HepG2 (cell line): Measurements from ENCODE around the gene CERS4. TPM values are rescaled to one million over a fixed set of nuclear protein-coding genes. Genes with fewer than 3 reads are reported as not detected.
A peak's percentile ranks its signal among the peaks of the same experiment; 100 is the strongest.

Experiments used
- BHLHE40 ChIP-seq: IDR thresholded peaks from 2 replicates; pipeline ENCODE4 v1.6.1; 2011; ENCODE audit warnings: low read length, improper control_type of control experiment
- FOXA3 ChIP-seq: IDR thresholded peaks from 2 replicates; pipeline ENCODE4 v1.6.1; 2016; ENCODE audit warnings: missing genetic modification reagents, missing compliant biosample characterization
- HNF4A ChIP-seq: sonication (generic); formaldehyde crosslinking; IDR thresholded peaks from 2 replicates; pipeline ENCODE4 v1.4.0; 2020; ENCODE audit warnings: missing genetic modification reagents
- ISX ChIP-seq: sonication (generic); formaldehyde crosslinking; conservative IDR thresholded peaks from 2 replicates; pipeline ENCODE4 v1.5.0; 2020; ENCODE audit warnings: missing genetic modification reagents
- MED1 ChIP-seq: sonication (generic); formaldehyde crosslinking; IDR thresholded peaks from 2 replicates; pipeline ENCODE4 v1.4.0; 2020; ENCODE audit warnings: missing genetic modification reagents
- NFE2L2 ChIP-seq: fragments of 150-350 bp; IDR thresholded peaks from 2 replicates; pipeline ENCODE4 v1.6.1; 2014; ENCODE audit warnings: low read length
- PAXIP1 ChIP-seq: sonication (generic); formaldehyde crosslinking; conservative IDR thresholded peaks from 2 replicates; pipeline ENCODE4 v1.4.0; 2020; ENCODE audit warnings: mild to moderate bottlenecking, missing genetic modification reagents, moderate library complexity
- SMYD3 ChIP-seq: sonication (generic); formaldehyde crosslinking; IDR thresholded peaks from 2 replicates; pipeline ENCODE4 v1.8.1; 2023; ENCODE audit warnings: mild to moderate bottlenecking, missing genetic modification reagents
- XBP1 ChIP-seq: sonication (generic); formaldehyde crosslinking; IDR thresholded peaks from 2 replicates; pipeline ENCODE4 v1.5.0; 2020; ENCODE audit warnings: missing genetic modification reagents
- ZHX1 ChIP-seq: sonication (generic); formaldehyde crosslinking; IDR thresholded peaks from 2 replicates; pipeline ENCODE4 v1.8.1; 2022; ENCODE audit warnings: low read depth, mild to moderate bottlenecking, missing genetic modification reagents
- ZNF670 ChIP-seq: sonication (generic); formaldehyde crosslinking; IDR thresholded peaks from 2 replicates; pipeline ENCODE4 v1.8.0; 2022; ENCODE audit warnings: mild to moderate bottlenecking, missing genetic modification reagents, borderline replicate concordance
- ZNF773 ChIP-seq: sonication (generic); formaldehyde crosslinking; IDR thresholded peaks from 2 replicates; pipeline ENCODE4 v1.4.0; 2020; ENCODE audit warnings: missing genetic modification reagents, borderline replicate concordance
- polyA plus RNA-seq, 8 experiments: library from polyadenylated mRNA; depleted of rRNA in 3 of 8; stranded (reverse) in 7 of 8; unstranded in 1 of 8; fragments of >200 nt; fragmentation: Illumina TruSeq in 4 of 8; extraction: Trizol in 4 of 8; gene quantifications; 2 replicates each; pipeline versions ENCODE4 v1.2.1 to v1.2.3, GENCODE V29; 2011 to 2016; ENCODE audit warnings: low read depth in 4 of 8, missing spikeins in 1 of 8, mixed read lengths in 1 of 8; ENCODE audit not compliant: insufficient read depth in 1 of 8
- total RNA-seq, 5 experiments: library from RNA; depleted of rRNA; stranded (reverse); fragments of >200 nt; fragmentation: Illumina TruSeq; extraction: Trizol; gene quantifications; 2 replicates each; pipeline ENCODE4 v1.2.3, GENCODE V29; 2016; ENCODE audit warnings: low read depth in 1 of 5
- TF ChIP-seq, protein P1 (sequence below): sonication (generic); formaldehyde crosslinking; conservative IDR thresholded peaks from 2 replicates; pipeline ENCODE4 v1.4.0; 2020; ENCODE audit warnings: missing genetic modification reagents
- TF ChIP-seq, protein P2 (sequence below): sonication (generic); formaldehyde crosslinking; IDR thresholded peaks from 2 replicates; pipeline ENCODE4 v1.8.0; 2023; ENCODE audit warnings: mild to moderate bottlenecking, missing genetic modification reagents
- TF ChIP-seq, protein P3 (sequence below): sonication (generic); formaldehyde crosslinking; IDR thresholded peaks from 2 replicates; pipeline ENCODE4 v1.4.0; 2020; ENCODE audit warnings: missing genetic modification reagents

Gene CERS4
- total and polyA plus RNA-seq, 2 of the 13 experiments (the other 11 are each of a cell fraction or from before 2014, with no cell fraction given) = 74.7 to 83.5 TPM

DNA sequence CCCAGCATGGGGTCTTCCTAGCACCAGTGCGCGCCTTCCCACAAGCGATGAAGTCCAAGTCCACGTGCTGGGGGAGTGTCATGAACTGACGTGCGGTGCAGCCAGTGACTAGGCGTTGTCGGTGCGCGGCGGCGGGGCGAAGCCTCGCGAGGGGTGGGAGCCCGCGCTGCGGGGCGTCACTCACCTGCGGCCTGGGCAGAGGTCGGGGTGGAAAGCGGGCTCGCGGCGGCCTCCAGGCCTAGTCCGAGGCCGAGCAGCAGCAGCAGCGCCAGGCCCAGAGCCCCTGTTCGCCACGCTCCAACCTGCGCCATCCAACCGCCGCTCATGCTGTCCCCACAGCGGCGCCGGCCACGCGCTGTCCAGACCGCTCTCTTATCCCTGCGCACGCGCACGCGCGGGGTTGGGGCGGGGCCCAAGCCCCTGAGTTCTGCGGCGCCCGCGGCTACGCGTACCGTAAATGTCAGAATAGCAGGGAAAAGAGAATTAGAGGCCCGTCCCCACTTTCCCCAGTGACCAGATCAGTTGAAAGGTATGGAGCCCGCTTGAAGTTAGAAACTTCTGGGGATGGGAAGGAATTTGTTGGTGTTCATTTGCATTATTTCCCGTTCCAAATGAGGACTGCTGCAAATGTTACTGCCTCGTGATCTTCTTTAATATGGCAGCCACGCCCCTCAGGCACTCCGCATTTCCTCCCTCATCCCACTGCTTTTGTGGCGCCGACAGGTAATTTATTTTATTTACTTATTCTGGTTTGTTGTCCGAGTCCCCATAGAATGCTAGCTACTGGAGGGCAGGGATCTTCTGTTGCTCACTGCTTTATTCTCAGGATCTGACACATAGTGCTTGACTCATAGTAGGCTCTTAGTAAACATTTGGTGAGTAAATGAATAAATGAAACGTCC lies 99.0 kb downstream of the CERS4 start, which contains the start of gene CD320 (continued):
- TF ChIP-seq BHLHE40 (peak; percentile 72), ZNF773 (CRISPR knock-in tag) (peak; percentile 95; the same call in 1 of the 2 replicates), ZHX1 (CRISPR knock-in tag) (peak; percentile 91; the same call in 1 of the 2 replicates), FOXA3 (CRISPR knock-in tag) (no peak), XBP1 (CRISPR knock-in tag) (0 out of 2 replicates have a peak, but pooled peaks have one; percentile 34), MED1 (CRISPR knock-in tag) (peak; percentile 85), NFE2L2 (0 out of 2 replicates have a peak, but pooled peaks have one; percentile 18), PAXIP1 (CRISPR knock-in tag) (no peak; the same call in none of the 2 replicates), ISX (peak; percentile 78), HNF4A (CRISPR knock-in tag) (peak; percentile 8; the same call in 1 of the 2 replicates), SMYD3 (CRISPR knock-in tag) (0 out of 2 replicates have a peak, but pooled peaks have one; percentile 85), ZNF670 (peak; percentile 84; the same call in 1 of the 2 replicates)
- TF ChIP-seq, protein P1, sequence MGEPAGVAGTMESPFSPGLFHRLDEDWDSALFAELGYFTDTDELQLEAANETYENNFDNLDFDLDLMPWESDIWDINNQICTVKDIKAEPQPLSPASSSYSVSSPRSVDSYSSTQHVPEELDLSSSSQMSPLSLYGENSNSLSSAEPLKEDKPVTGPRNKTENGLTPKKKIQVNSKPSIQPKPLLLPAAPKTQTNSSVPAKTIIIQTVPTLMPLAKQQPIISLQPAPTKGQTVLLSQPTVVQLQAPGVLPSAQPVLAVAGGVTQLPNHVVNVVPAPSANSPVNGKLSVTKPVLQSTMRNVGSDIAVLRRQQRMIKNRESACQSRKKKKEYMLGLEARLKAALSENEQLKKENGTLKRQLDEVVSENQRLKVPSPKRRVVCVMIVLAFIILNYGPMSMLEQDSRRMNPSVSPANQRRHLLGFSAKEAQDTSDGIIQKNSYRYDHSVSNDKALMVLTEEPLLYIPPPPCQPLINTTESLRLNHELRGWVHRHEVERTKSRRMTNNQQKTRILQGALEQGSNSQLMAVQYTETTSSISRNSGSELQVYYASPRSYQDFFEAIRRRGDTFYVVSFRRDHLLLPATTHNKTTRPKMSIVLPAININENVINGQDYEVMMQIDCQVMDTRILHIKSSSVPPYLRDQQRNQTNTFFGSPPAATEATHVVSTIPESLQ (CRISPR knock-in tag) = 0 out of 2 replicates have a peak, but pooled peaks have one; percentile 69
- TF ChIP-seq, protein P2, sequence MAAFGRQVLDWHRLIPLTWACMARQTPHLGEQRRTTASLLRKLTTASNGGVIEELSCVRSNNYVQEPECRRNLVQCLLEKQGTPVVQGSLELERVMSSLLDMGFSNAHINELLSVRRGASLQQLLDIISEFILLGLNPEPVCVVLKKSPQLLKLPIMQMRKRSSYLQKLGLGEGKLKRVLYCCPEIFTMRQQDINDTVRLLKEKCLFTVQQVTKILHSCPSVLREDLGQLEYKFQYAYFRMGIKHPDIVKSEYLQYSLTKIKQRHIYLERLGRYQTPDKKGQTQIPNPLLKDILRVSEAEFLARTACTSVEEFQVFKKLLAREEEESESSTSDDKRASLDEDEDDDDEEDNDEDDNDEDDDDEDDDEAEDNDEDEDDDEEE (CRISPR knock-in tag) = no peak
- TF ChIP-seq, protein P3, sequence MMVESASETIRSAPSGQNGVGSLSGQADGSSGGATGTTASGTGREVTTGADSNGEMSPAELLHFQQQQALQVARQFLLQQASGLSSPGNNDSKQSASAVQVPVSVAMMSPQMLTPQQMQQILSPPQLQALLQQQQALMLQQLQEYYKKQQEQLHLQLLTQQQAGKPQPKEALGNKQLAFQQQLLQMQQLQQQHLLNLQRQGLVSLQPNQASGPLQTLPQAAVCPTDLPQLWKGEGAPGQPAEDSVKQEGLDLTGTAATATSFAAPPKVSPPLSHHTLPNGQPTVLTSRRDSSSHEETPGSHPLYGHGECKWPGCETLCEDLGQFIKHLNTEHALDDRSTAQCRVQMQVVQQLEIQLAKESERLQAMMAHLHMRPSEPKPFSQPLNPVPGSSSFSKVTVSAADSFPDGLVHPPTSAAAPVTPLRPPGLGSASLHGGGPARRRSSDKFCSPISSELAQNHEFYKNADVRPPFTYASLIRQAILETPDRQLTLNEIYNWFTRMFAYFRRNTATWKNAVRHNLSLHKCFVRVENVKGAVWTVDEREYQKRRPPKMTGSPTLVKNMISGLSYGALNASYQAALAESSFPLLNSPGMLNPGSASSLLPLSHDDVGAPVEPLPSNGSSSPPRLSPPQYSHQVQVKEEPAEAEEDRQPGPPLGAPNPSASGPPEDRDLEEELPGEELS (CRISPR knock-in tag) = peak; percentile 29; the same call in 1 of the 2 replicates
